ENCODE data around the gene TTBK2. TPM values are rescaled to one million over a fixed set of nuclear protein-coding genes. Genes with fewer than 3 reads are reported as not detected.

Gene TTBK2
- total RNA-seq, 1 experiment from 2014 or later = 10.6 TPM

DNA sequence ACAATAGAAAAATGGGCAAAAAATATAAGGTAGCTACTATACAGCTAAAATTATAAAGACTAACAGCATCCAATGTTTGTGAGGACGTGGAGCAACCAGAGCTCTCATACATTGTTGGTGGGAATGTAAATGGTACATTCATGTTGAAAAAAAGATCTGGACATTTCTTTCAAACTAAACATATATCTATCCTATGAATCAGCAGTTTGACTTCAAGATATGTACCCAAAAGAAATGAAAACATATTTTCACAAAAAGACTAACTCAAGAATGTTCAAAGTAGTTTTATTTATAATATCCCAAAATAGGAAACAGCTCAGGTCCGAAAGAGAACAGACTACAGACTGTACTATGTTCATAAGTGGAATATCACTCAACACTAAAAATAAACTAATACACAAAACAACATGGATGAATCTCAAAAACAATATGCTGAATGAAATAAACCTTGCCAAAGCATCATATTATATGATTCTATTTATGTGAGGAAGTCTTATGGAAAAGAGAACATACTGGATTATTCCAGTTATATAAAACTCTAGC is 8.8 kb upstream of the TTBK2 start:
- no peak overlapping the region for H2BK15ac ChIP-seq (ENCODE audit: low read depth, low read length)
- no peaks in the 10 kb centered on the region for H3K79me1 ChIP-seq (ENCODE audit: insufficient read depth, low read depth, low read length, poor library complexity, severe bottlenecking)
- no peak overlapping the region for H2BK20ac ChIP-seq (ENCODE audit: low read depth, low read length, poor library complexity, severe bottlenecking)
- no peak overlapping the region for H2AFZ ChIP-seq (ENCODE audit: low read length)
- H2AK5ac ChIP-seq (ENCODE audit: insufficient read length, low read length) = no peak overlapping the region
- no peak overlapping the region for H2BK120ac ChIP-seq (ENCODE audit: low read depth, low read length, poor library complexity, severe bottlenecking)
- no peak overlapping the region for H4K91ac ChIP-seq (ENCODE audit: insufficient read length, low read depth, low read length)
- no peak for DNase-seq
- Mint-ChIP-seq H3K27ac (no peak overlapping the region), H3K27me3 (ENCODE audit: low read depth) (no peaks in the 10 kb centered on the region), H3K4me3 (no peak overlapping the region), H3K36me3 (ENCODE audit: insufficient read depth in 1 of 3, low read depth in 3 of 3) (no peaks in the 10 kb centered on the region), H3K4me1 (no peaks in the 10 kb centered on the region), H3K9me3 (no peaks in the 10 kb centered on the region)
- no peak overlapping the region for H3K4ac ChIP-seq (ENCODE audit: low read depth, low read length)
- H3K27me3 ChIP-seq (ENCODE audit: insufficient read depth, low read length) = no peaks in the 10 kb centered on the region
- no peak overlapping the region for H3K56ac ChIP-seq (ENCODE audit: insufficient read length, low read depth, low read length)
- H3T11ph ChIP-seq (ENCODE audit: low read length) = no peak overlapping the region
- no peaks in the 10 kb centered on the region for H4K20me1 ChIP-seq (ENCODE audit: control insufficient read depth, insufficient read depth, insufficient read length)
- H4K8ac ChIP-seq (replicated peaks; ENCODE audit: insufficient read length, low read depth, low read length) = no peak overlapping the region
- H3K14ac ChIP-seq (ENCODE audit: insufficient read depth, low read length) = no peak overlapping the region
- H4K5ac ChIP-seq (ENCODE audit: insufficient read length, low read depth, low read length) = no peak overlapping the region
- H3K9me3 ChIP-seq (ENCODE audit: control insufficient read depth, low read depth, low read length) = no peaks in the 10 kb centered on the region
- H3K79me2 ChIP-seq (ENCODE audit: insufficient read depth, low read length) = no peaks in the 10 kb centered on the region
- no peaks in the 10 kb centered on the region for H3K23me2 ChIP-seq (ENCODE audit: insufficient read length, low read depth, low read length, poor library complexity, severe bottlenecking)
- H3K4me2 ChIP-seq (ENCODE audit: insufficient read depth, insufficient read length, low read length) = no peak overlapping the region
- H3K9ac ChIP-seq (ENCODE audit: extremely low read depth, insufficient read length, low read length) = no peak overlapping the region
- WGBS (ENCODE audit: extremely low coverage, insufficient read length, low lambda C conversion rate) = no CpG with 5 or more reads among the region's 2 CpGs
- H2BK5ac ChIP-seq (ENCODE audit: insufficient read length, low read length) = no peak overlapping the region
- TF ChIP-seq CTCF (conservative IDR thresholded peaks at IDR 0.05) = no peak
- no peak overlapping the region for H3K27ac ChIP-seq (ENCODE audit: insufficient read length, low read depth, low read length)
- no peak overlapping the region for H3K18ac ChIP-seq (ENCODE audit: insufficient read length, low read depth, low read length)
- H2BK12ac ChIP-seq (ENCODE audit: insufficient read length, low read depth, low read length) = no peak overlapping the region
- no peak overlapping the region for H3K23ac ChIP-seq (ENCODE audit: insufficient read length, low read depth, low read length)
- no peaks in the 10 kb centered on the region for H3K4me1 ChIP-seq (ENCODE audit: insufficient read depth, low read length)

Data from H9 (cell line).